H1 (cell line): ENCODE data around the gene EIPR1. TPM values are rescaled to one million over a fixed set of nuclear protein-coding genes. Genes with fewer than 3 reads are reported as not detected.

ENCODE experiments used
- CTCF ChIA-PET: fragments of 300-600 bp; sonication (Branson Sonifier 250); formaldehyde crosslinking; loops from one replicate; lab custom pipeline; 2021; ENCODE audit not compliant: partially characterized antibody; lab: Charles Lee
- POLR2A ChIA-PET: fragments of 300-600 bp; sonication (Branson Sonifier 250); formaldehyde crosslinking; loops from one replicate; lab custom pipeline; 2021; ENCODE audit warnings: inconsistent platforms; ENCODE audit not compliant: partially characterized antibody; lab: Charles Lee
- DNase-seq, 2 experiments: peaks; one replicate each; pipeline versions ENCODE4 v3.0.0 to v3.0.0-alpha.2; 2010 to 2022; ENCODE audit warnings: low spot score in 2 of 2, low read depth in 1 of 2, mixed read lengths in 1 of 2
- FAIRE-seq: peaks from 2 replicates; lab custom pipeline; 2011; peaks lifted over from hg19 to GRCh38; lab: Jason Lieb, UNC
- H2AFZ ChIP-seq: 2 replicates; pipeline ENCODE4 v1.8.1; 2012; ENCODE audit warnings: low read length, inconsistent platforms
- H2AK5ac ChIP-seq: 2 replicates; pipeline ENCODE4 v1.6.1; 2013; ENCODE audit warnings: low read depth, low read length
- H2BK120ac ChIP-seq: replicated peaks from 2 replicates; pipeline ENCODE3; 2013; ENCODE audit warnings: low read depth, low read length, inconsistent platforms
- H2BK12ac ChIP-seq: 2 replicates; pipeline ENCODE4 v1.6.1; 2013; ENCODE audit warnings: low read depth, low read length
- H2BK15ac ChIP-seq: 2 replicates; pipeline ENCODE4 v1.6.1; 2013; ENCODE audit warnings: low read length
- H2BK20ac ChIP-seq: 2 replicates; pipeline ENCODE4 v1.6.1; 2013; ENCODE audit warnings: low read length
- H2BK5ac ChIP-seq: 2 replicates; pipeline ENCODE4 v1.6.1; 2013; ENCODE audit warnings: low read depth, low read length
- H3K14ac ChIP-seq: 2 replicates; pipeline ENCODE4 v1.6.1; 2013; ENCODE audit warnings: inconsistent platforms; ENCODE audit not compliant: insufficient read length
- H3K18ac ChIP-seq: 2 replicates; pipeline ENCODE4 v1.6.1; 2013; ENCODE audit warnings: low read length; ENCODE audit errors: extremely low read depth
- H3K23ac ChIP-seq: 2 replicates; pipeline ENCODE4 v1.6.1; 2013; ENCODE audit warnings: inconsistent platforms; ENCODE audit not compliant: insufficient read length
- H3K23me2 ChIP-seq: 2 replicates; pipeline ENCODE4 v1.6.1; 2013; ENCODE audit warnings: low read depth, low read length
- H3K27ac ChIP-seq: 2 replicates; pipeline ENCODE4 v1.6.1; 2011; ENCODE audit warnings: low read depth, low read length, inconsistent platforms
- H3K27me3 ChIP-seq, 4 experiments: replicated peaks in 1 of 4; 1 replicate in 1 of 4; 2 replicates in 3 of 4; pipeline versions ENCODE4 v1.6.1 to v1.8.1; 2011 to 2013; ENCODE audit warnings: low read length in 3 of 4, mild to moderate bottlenecking in 3 of 4, inconsistent platforms in 2 of 4, mixed read lengths in 2 of 4, moderate library complexity in 1 of 4; ENCODE audit not compliant: control insufficient read depth in 3 of 4, insufficient read depth in 3 of 4; ENCODE audit errors: extremely low read depth in 1 of 4
- H3K36me3 ChIP-seq, 4 experiments: 2 replicates each; pipeline versions ENCODE4 v1.6.1 to v1.8.1; 2011 to 2013; ENCODE audit warnings: mild to moderate bottlenecking in 4 of 4, low read length in 3 of 4, moderate library complexity in 2 of 4, control low read depth in 1 of 4, inconsistent platforms in 1 of 4; ENCODE audit not compliant: insufficient read depth in 4 of 4, control insufficient read depth in 2 of 4
- H3K4ac ChIP-seq: replicated peaks from 2 replicates; pipeline ENCODE3; 2013; ENCODE audit warnings: low read length, low read depth, mixed read lengths, inconsistent platforms; ENCODE audit not compliant: insufficient read length
- H3K4me1 ChIP-seq, 4 experiments: replicated peaks in 1 of 4; 1 replicate in 1 of 4; 2 replicates in 3 of 4; pipeline versions ENCODE4 v1.6.1 to v1.8.1; 2011 to 2013; ENCODE audit warnings: low read length in 3 of 4, inconsistent platforms in 2 of 4, mixed read lengths in 1 of 4; ENCODE audit not compliant: insufficient read depth in 4 of 4, control insufficient read depth in 3 of 4
- H3K4me2 ChIP-seq, 2 experiments: 2 replicates each; pipeline versions ENCODE4 v1.6.1 to v1.8.1; 2011 to 2013; ENCODE audit warnings: low read depth in 2 of 2, low read length in 2 of 2, control low read depth in 1 of 2, inconsistent platforms in 1 of 2, mild to moderate bottlenecking in 1 of 2; ENCODE audit not compliant: insufficient read depth in 1 of 2
- H3K4me3 ChIP-seq, 4 experiments: fragments of 200-600, 300-600 bp in 1 of 4; sonication (generic), shearing (Covaris generic), sonication (Bioruptor Twin) in 1 of 4; 2 replicates each; pipeline versions ENCODE4 v1.5.1 to v1.8.1; 2011 to 2016; ENCODE audit warnings: low read length in 4 of 4, low read depth in 3 of 4, control low read depth in 2 of 4, inconsistent platforms in 2 of 4, mild to moderate bottlenecking in 2 of 4, mixed read lengths in 1 of 4, moderate library complexity in 1 of 4; ENCODE audit not compliant: insufficient read depth in 2 of 4; ENCODE audit errors: extremely low read depth in 1 of 4
- H3K56ac ChIP-seq: replicated peaks from 2 replicates; pipeline ENCODE3; 2013; ENCODE audit warnings: low read depth, mild to moderate bottlenecking, mixed read lengths, low read length, inconsistent platforms; ENCODE audit not compliant: insufficient read length
- H3K79me1 ChIP-seq: 2 replicates; pipeline ENCODE4 v1.6.1; 2013; ENCODE audit warnings: low read depth, low read length, control low read depth
- H3K79me2 ChIP-seq, 2 experiments: 2 replicates each; pipeline versions ENCODE4 v1.6.1 to v1.8.1; 2012 to 2013; ENCODE audit warnings: low read length in 2 of 2, mild to moderate bottlenecking in 2 of 2, inconsistent platforms in 1 of 2; ENCODE audit not compliant: insufficient read depth in 2 of 2, control insufficient read depth in 1 of 2
- H3K9ac ChIP-seq, 4 experiments: replicated peaks in 1 of 4; 1 replicate in 1 of 4; 2 replicates in 3 of 4; pipeline versions ENCODE4 v1.6.1 to v1.8.1; 2011 to 2013; ENCODE audit warnings: low read depth in 3 of 4, low read length in 3 of 4, control low read depth in 2 of 4, mild to moderate bottlenecking in 2 of 4, moderate library complexity in 2 of 4, inconsistent platforms in 1 of 4; ENCODE audit errors: extremely low read depth in 1 of 4
- H3K9me3 ChIP-seq, 2 experiments: 2 replicates each; pipeline versions ENCODE4 v1.6.1 to v1.8.1; 2012 to 2013; ENCODE audit warnings: mild to moderate bottlenecking in 2 of 2, moderate library complexity in 2 of 2, control low read depth in 1 of 2, inconsistent platforms in 1 of 2, low read depth in 1 of 2, low read length in 1 of 2, mixed read lengths in 1 of 2; ENCODE audit not compliant: insufficient read depth in 2 of 2
- H4K20me1 ChIP-seq, 2 experiments: replicated peaks in 1 of 2; 2 replicates each; pipeline versions ENCODE3 to v1.8.1; 2011 to 2013; ENCODE audit warnings: inconsistent platforms in 2 of 2, low read length in 2 of 2, mild to moderate bottlenecking in 1 of 2; ENCODE audit not compliant: insufficient read depth in 2 of 2, control insufficient read depth in 1 of 2
- H4K5ac ChIP-seq: 2 replicates; pipeline ENCODE4 v1.6.1; 2013; ENCODE audit warnings: low read length, low read depth, mixed read lengths, inconsistent platforms; ENCODE audit not compliant: insufficient read length
- H4K8ac ChIP-seq: 2 replicates; pipeline ENCODE4 v1.8.0; 2013; ENCODE audit warnings: mild to moderate bottlenecking, moderate library complexity, low read length, inconsistent platforms; ENCODE audit not compliant: insufficient read depth; ENCODE audit errors: extremely low read depth
- H4K91ac ChIP-seq: replicated peaks from 2 replicates; pipeline ENCODE3; 2013; ENCODE audit warnings: low read length, mixed read lengths, inconsistent platforms; ENCODE audit not compliant: insufficient read length
- ASH2L ChIP-seq: fragments of 200-600, 300-600 bp; sonication (generic); IDR thresholded peaks from one replicate; pipeline ENCODE4 v1.7.1; 2017; ENCODE audit warnings: low read length
- BACH1 ChIP-seq: IDR thresholded peaks from 2 replicates; pipeline ENCODE4 v1.6.1; 2012; ENCODE audit warnings: low read length, improper control_type of control experiment
- BRCA1 ChIP-seq: IDR thresholded peaks from 2 replicates; pipeline ENCODE4 v1.6.1; 2012; ENCODE audit warnings: low read depth, low read length, improper control_type of control experiment
- CBX5 ChIP-seq: fragments of 300-800, 300-1000 bp; sonication (generic); IDR thresholded peaks from 2 replicates; pipeline ENCODE4 v1.7.1; 2016; ENCODE audit warnings: antibody characterized with exemption, low read length, low read depth
- E2F6 ChIP-seq: IDR thresholded peaks from 2 replicates; pipeline ENCODE4 v1.6.1; 2012; ENCODE audit warnings: inconsistent platforms
- EZH2 ChIP-seq: fragments of 200-600 bp; sonication (generic); IDR thresholded peaks from 2 replicates; pipeline ENCODE4 v1.7.1; 2012; ENCODE audit warnings: low read depth, mild to moderate bottlenecking, moderate library complexity, low read length, inconsistent platforms; ENCODE audit not compliant: severe bottlenecking
- JUN ChIP-seq: IDR thresholded peaks from 2 replicates; pipeline ENCODE4 v1.6.1; 2011; ENCODE audit warnings: low read depth, mild to moderate bottlenecking, improper control_type of control experiment, low read length
- MAFK ChIP-seq: IDR thresholded peaks from 2 replicates; pipeline ENCODE4 v1.6.1; 2012; ENCODE audit warnings: low read depth, mild to moderate bottlenecking, improper control_type of control experiment, low read length
- NANOG ChIP-seq: IDR thresholded peaks from 2 replicates; pipeline ENCODE4 v1.6.1; 2011; ENCODE audit warnings: low read length, low read depth, mild to moderate bottlenecking, inconsistent platforms; ENCODE audit not compliant: insufficient read depth, poor library complexity, severe bottlenecking
- PHF8 ChIP-seq: fragments of 200-600 bp; sonication (generic); conservative IDR thresholded peaks from 2 replicates; pipeline ENCODE4 v1.7.1; 2012; ENCODE audit warnings: low read depth, mild to moderate bottlenecking, inconsistent platforms, low read length, moderate library complexity
- POLR2A ChIP-seq, 2 experiments: IDR thresholded peaks; 1 replicate in 1 of 2; 2 replicates in 1 of 2; pipeline ENCODE4 v1.6.1; 2011; ENCODE audit warnings: low read depth in 2 of 2, low read length in 2 of 2, mild to moderate bottlenecking in 2 of 2; ENCODE audit errors: control extremely low read depth in 1 of 2
- RFX5 ChIP-seq: IDR thresholded peaks from 2 replicates; pipeline ENCODE4 v1.6.1; 2011; ENCODE audit warnings: low read depth, low read length, improper control_type of control experiment, borderline replicate concordance
- SP1 ChIP-seq: IDR thresholded peaks from 2 replicates; pipeline ENCODE4 v1.6.1; 2011; ENCODE audit warnings: low read depth, low read length
- whole genome bisulfite sequencing, 2 experiments: shearing (Covaris generic) in 1 of 2; methylation state at CpG; one replicate each; pipeline versions ENCODE4 v1.1.6 to v1.1.7; 2013 to 2015; ENCODE audit warnings: low lambda C conversion rate in 2 of 2, mixed read lengths in 2 of 2, inconsistent platforms in 1 of 2, low coverage in 1 of 2, missing lambda C conversion rate in 1 of 2; ENCODE audit not compliant: insufficient replicate concordance in 2 of 2, insufficient coverage in 1 of 2, insufficient read length in 1 of 2; ENCODE audit errors: extremely low coverage in 1 of 2, missing lambda C conversion rate in 1 of 2; 5-methylcytosine and 5-hydroxymethylcytosine counted together
- polyA plus RNA-seq, 7 experiments: library from polyadenylated mRNA; depleted of rRNA in 3 of 7; stranded (reverse) in 5 of 7; unstranded in 2 of 7; fragments of >200 nt in 5 of 7; fragments of 200-250 nt in 2 of 7; gene quantifications; 1 replicate in 5 of 7; 2 replicates in 1 of 7; 4 replicates in 1 of 7; pipeline versions ENCODE4 v1.2.1 to v1.2.3, GENCODE V29; 2011 to 2013; ENCODE audit warnings: missing spikeins in 2 of 7, mixed read lengths in 2 of 7
- total RNA-seq: library from RNA; stranded (reverse); fragmentation: NEBNext Ultra II Directional; extraction: Animal tissue kit (Norgen Biotek cat#: 25700); gene quantifications from 2 replicates; pipeline ENCODE4 v1.2.1, GENCODE V29; 2021

Gene EIPR1
- total and polyA plus RNA-seq, 2 of the 8 experiments (the other 6 are each of a cell fraction or from before 2014, with no cell fraction given): 26.3 to 56.4 TPM

DNA sequence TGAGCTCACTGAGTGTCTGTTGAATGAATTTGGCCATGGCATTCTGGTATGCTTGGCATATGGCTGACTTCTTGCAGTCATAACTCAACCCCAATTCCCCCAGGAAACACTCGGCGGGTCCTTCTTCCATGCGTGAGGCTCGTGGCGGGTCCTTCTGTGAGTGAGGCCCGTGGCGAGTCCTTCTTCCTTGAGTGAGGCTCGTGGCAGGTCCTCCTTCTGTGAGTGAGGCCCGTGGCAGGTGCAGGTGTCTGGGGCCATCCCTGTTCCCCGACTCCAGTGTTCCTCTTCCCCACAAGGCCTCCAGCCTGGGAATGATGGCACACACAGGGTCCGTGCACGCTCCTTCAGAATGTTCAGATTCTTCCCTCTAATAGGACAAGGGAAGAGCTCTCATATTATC, 169.0 kb downstream of the EIPR1 start:
- TF ChIP-seq RFX5 (no peak), NANOG (no peak), PHF8 (no peak), BACH1 (no peak), ASH2L (no peak), SP1 (no peak), CBX5 (no peak), EZH2 (no peak), MAFK (no peak), E2F6 (no peak), JUN (no peak), POLR2A (IDR thresholded peaks at IDR 0.05; ENCODE audit: control extremely low read depth in 1 of 2, low read depth in 2 of 2, low read length in 2 of 2) (no peak), BRCA1 (no peak)
- TF ChIP-seq, all 59 proteins: peak for 0
- H3K23me2 ChIP-seq: no peaks in the 10 kb centered on the region
- H3K18ac ChIP-seq: no peak overlapping the region
- H2AK5ac ChIP-seq: no peak overlapping the region
- H3K79me2 ChIP-seq: no peaks in the 10 kb centered on the region
- no peaks in the 10 kb centered on the region; a peak in 1 of 4 replicates for H3K9me3 ChIP-seq
- WGBS, 2 experiments: 90% methylated on average over 12 of the region's 12 CpGs; no CpG with 5 or more reads in 1 of the 2 experiments
- H4K91ac ChIP-seq: no peak overlapping the region
- CTCF ChIA-PET: interaction anchor here (0.6 to 1.7 kb wide), 3 partner anchors 11 to 55 kb away, joined by 3 to 6 read pairs (median 4); no protein-coding TSS in a partner anchor
- FAIRE-seq (no peak), DNase-seq (no peak)
- H2BK12ac ChIP-seq: no peak overlapping the region
- H2BK5ac ChIP-seq: no peak overlapping the region
- no peaks in the 10 kb centered on the region for H4K20me1 ChIP-seq
- H3K9ac ChIP-seq: no peak overlapping the region
- H3K4ac ChIP-seq: no peak overlapping the region
- H4K8ac ChIP-seq: no peak overlapping the region
- no peak overlapping the region for H2BK20ac ChIP-seq
- H3K36me3 ChIP-seq: no peaks in the 10 kb centered on the region; a peak in 1 of 8 replicates
- no peak overlapping the region for H3K14ac ChIP-seq
- H3K4me2 ChIP-seq: no peak overlapping the region
- H2BK120ac ChIP-seq: no peak overlapping the region
- H3K27ac ChIP-seq: no peak overlapping the region
- H3K56ac ChIP-seq: no peak overlapping the region
- POLR2A ChIA-PET: no interaction called here
- no peak overlapping the region for H2AFZ ChIP-seq
- H3K23ac ChIP-seq: no peak overlapping the region
- no peaks in the 10 kb centered on the region for H3K27me3 ChIP-seq
- no peak overlapping the region for H4K5ac ChIP-seq
- no peak overlapping the region for H3K4me3 ChIP-seq
- H2BK15ac ChIP-seq: no peak overlapping the region
- no peaks in the 10 kb centered on the region; the same call in 1 of the 2 replicates for H3K79me1 ChIP-seq
- no peaks in the 10 kb centered on the region for H3K4me1 ChIP-seq
